Frontal cortex (tissue), 4 donors: Measurements from ENCODE around the gene CDCP1. TPM values are rescaled to one million over a fixed set of nuclear protein-coding genes. Genes with fewer than 3 reads are reported as not detected.
"Not testable (repeated sequence)": the region's sequence is repeated elsewhere in the genome, so short reads cannot be mapped to it uniquely, and the experiment has no call there.

Experiments used
- DNase-seq, 2 donors: peaks; one replicate each; pipeline ENCODE4 v3.0.0; 2012; ENCODE audit warnings: low spot score in 2 of 2
- FAIRE-seq: peaks from 2 replicates; lab custom pipeline; 2012; peaks lifted over from hg19 to GRCh38; lab: Jason Lieb, UNC
- total RNA-seq: library from RNA; depleted of rRNA; stranded (reverse); fragments of >200 nt; gene quantifications from one replicate; pipeline ENCODE4 v1.2.3, GENCODE V29; 2014
- donor health status: control.
- donor health status: control.
- donor health status: control.

CDCP1 gene
- total RNA-seq, 1 donor from 2014 or later, result 0.41 TPM

- no peak for DNase-seq
- no peak for FAIRE-seq
These were observed 80.8 kb downstream of the CDCP1 start for GRCh38 chr3:45065373-45065720.

- no peak for FAIRE-seq
These were observed 81.4 kb downstream of the CDCP1 start for GRCh38 chr3:45064512-45065372.

GRCh38 chr3:45062697-45063070, 83.5 kb downstream of the CDCP1 start:
- no peak for DNase-seq
- FAIRE-seq, result no peak

More at GRCh38 chr3:45064512-45065372, 81.4 kb downstream of the CDCP1 start:
- no peak for DNase-seq

- no peak for FAIRE-seq
These were observed 85.8 kb downstream of the CDCP1 start for GRCh38 chr3:45060165-45060892.

GRCh38 chr3:45059132-45059531, 87.0 kb downstream of the CDCP1 start:
- DNase-seq (no peak), FAIRE-seq (no peak)

More at GRCh38 chr3:45060165-45060892, 85.8 kb downstream of the CDCP1 start:
- DNase-seq, result no peak

GRCh38 chr3:45057557-45057956, 88.6 kb downstream of the CDCP1 start:
- no peak for FAIRE-seq

GRCh38 chr3:45056608-45057301, 89.4 kb downstream of the CDCP1 start:
- DNase-seq, result no peak
- FAIRE-seq, result no peak

More at GRCh38 chr3:45057557-45057956, 88.6 kb downstream of the CDCP1 start:
- DNase-seq, result no peak

GRCh38 chr3:45055411-45056143, 90.6 kb downstream of the CDCP1 start:
- DNase-seq (no peak), FAIRE-seq (no peak)

GRCh38 chr3:45055032-45055410, 91.2 kb downstream of the CDCP1 start:
- FAIRE-seq (no peak), DNase-seq (no peak)

GRCh38 chr3:45054196-45054857, 91.9 kb downstream of the CDCP1 start:
- no peak for DNase-seq
- FAIRE-seq, result no peak

GRCh38 chr3:45053805-45054195, 92.4 kb downstream of the CDCP1 start:
- not testable (repeated sequence) for FAIRE-seq, DNase-seq

- no peak for DNase-seq
- FAIRE-seq, result no peak
These were observed 94.5 kb downstream of the CDCP1 start for GRCh38 chr3:45051685-45052084.

GRCh38 chr3:45049807-45050206, 96.4 kb downstream of the CDCP1 start:
- no peak for DNase-seq
- no peak for FAIRE-seq

- no peak for FAIRE-seq
- no peak for DNase-seq
These were observed 97.9 kb downstream of the CDCP1 start for GRCh38 chr3:45048244-45048643.

GRCh38 chr3:45043728-45044299, 102.4 kb downstream of the CDCP1 start:
- FAIRE-seq, result no peak
- DNase-seq, result no peak

- no peak for DNase-seq
- FAIRE-seq, result no peak
These were observed 104.0 kb downstream of the CDCP1 start for GRCh38 chr3:45042162-45042561.

GRCh38 chr3:45041666-45042065, 104.5 kb downstream of the CDCP1 start:
- FAIRE-seq (no peak), DNase-seq (no peak)

- FAIRE-seq (peak; percentile 86), DNase-seq (peak; percentile 84 to 91)
These were observed 108.3 kb downstream of the CDCP1 start for GRCh38 chr3:45037720-45038455.
